Gastrocnemius medialis (tissue), 4 donors: Measurements from ENCODE around the gene PPP1R9B.

Experiments used
- CTCF ChIP-seq, 5 experiments: fragments of 450-650 bp in 3 of 5; fragments of 200-600 bp in 2 of 5; sonication (generic) in 2 of 5; IDR thresholded peaks in 4 of 5; conservative IDR thresholded peaks in 1 of 5; 1 replicate in 4 of 5; 2 replicates in 1 of 5; pipeline ENCODE4 v1.5.1; 2016 to 2019; ENCODE audit warnings: antibody characterized with exemption in 5 of 5, mild to moderate bottlenecking in 3 of 5, moderate library complexity in 3 of 5
- POLR2A ChIP-seq, 2 donors: fragments of 450-650 bp; IDR thresholded peaks; one replicate each; pipeline ENCODE4 v1.6.1; 2017; ENCODE audit warnings: antibody characterized with exemption in 2 of 2, mild to moderate bottlenecking in 2 of 2, moderate library complexity in 2 of 2

- TF ChIP-seq CTCF (IDR thresholded peaks at IDR 0.05 in 4 of 5, conservative IDR thresholded peaks at IDR 0.05 in 1 of 5) (no peak), POLR2A (IDR thresholded peaks at IDR 0.05) (no peak)
These were observed 46.5 kb downstream of the PPP1R9B start for GRCh38 chr17:50103941-50104340.
